H1 (cell line): ENCODE results near the gene IRF7. TPM values are rescaled to one million over a fixed set of nuclear protein-coding genes. Genes with fewer than 3 reads are reported as not detected.

Source experiments
- CHD7 ChIP-seq: fragments of 300-600 bp; sonication (generic); IDR thresholded peaks from 2 replicates; pipeline ENCODE4 v1.7.1; 2012; ENCODE audit warnings: low read length, moderate library complexity, mild to moderate bottlenecking, inconsistent platforms; ENCODE audit not compliant: insufficient replicate concordance
- CREB1 ChIP-seq: IDR thresholded peaks from 2 replicates; pipeline ENCODE4 v1.6.1; 2012; ENCODE audit warnings: inconsistent platforms
- CTBP2 ChIP-seq: IDR thresholded peaks from 2 replicates; pipeline ENCODE4 v1.7.0; 2011; ENCODE audit warnings: borderline replicate concordance, mild to moderate bottlenecking, moderate library complexity, mixed read lengths, low read length; ENCODE audit not compliant: insufficient read depth, insufficient read length
- HDAC2 ChIP-seq, 2 experiments: fragments of 300-600 bp in 1 of 2; sonication (generic) in 1 of 2; IDR thresholded peaks; 2 replicates each; pipeline ENCODE4 v1.6.1; 2011 to 2012; ENCODE audit warnings: low read depth in 2 of 2, low read length in 2 of 2, mild to moderate bottlenecking in 2 of 2, moderate library complexity in 2 of 2, borderline replicate concordance in 1 of 2, inconsistent platforms in 1 of 2
- NANOG ChIP-seq: IDR thresholded peaks from 2 replicates; pipeline ENCODE4 v1.6.1; 2011; ENCODE audit warnings: low read length, low read depth, mild to moderate bottlenecking, inconsistent platforms; ENCODE audit not compliant: insufficient read depth, poor library complexity, severe bottlenecking
- polyA plus RNA-seq, 7 experiments: library from polyadenylated mRNA; depleted of rRNA in 3 of 7; stranded (reverse) in 5 of 7; unstranded in 2 of 7; fragments of >200 nt in 5 of 7; fragments of 200-250 nt in 2 of 7; gene quantifications; 1 replicate in 5 of 7; 2 replicates in 1 of 7; 4 replicates in 1 of 7; pipeline versions ENCODE4 v1.2.1 to v1.2.3, GENCODE V29; 2011 to 2013; ENCODE audit warnings: missing spikeins in 2 of 7, mixed read lengths in 2 of 7
- total RNA-seq: library from RNA; stranded (reverse); fragmentation: NEBNext Ultra II Directional; extraction: Animal tissue kit (Norgen Biotek cat#: 25700); gene quantifications from 2 replicates; pipeline ENCODE4 v1.2.1, GENCODE V29; 2021

Gene IRF7
- total and polyA plus RNA-seq, 2 of the 8 experiments (the other 6 are each of a cell fraction or from before 2014, with no cell fraction given) = 9.1 to 9.6 TPM

- TF ChIP-seq CHD7 = no peak
- no peak for TF ChIP-seq CTBP2
- TF ChIP-seq CREB1 = no peak
- no peak for TF ChIP-seq HDAC2 (IDR thresholded peaks at IDR 0.05; ENCODE audit: borderline replicate concordance in 1 of 2, low read depth in 2 of 2, low read length in 2 of 2)
- TF ChIP-seq NANOG = no peak
These were observed 35.7 kb downstream of the IRF7 start (continued) for GRCh38 chr11:579830-580601.
